Subcutaneous adipose tissue (tissue), 4 donors: Measurements from ENCODE around the gene IBA57. TPM values are rescaled to one million over a fixed set of nuclear protein-coding genes. Genes with fewer than 3 reads are reported as not detected.

Experiments used
- total RNA-seq, 4 donors: library from RNA; depleted of rRNA; stranded (reverse); fragments of >200 nt; gene quantifications; one replicate each; pipeline ENCODE4 v1.1.0, GENCODE V29; 2016
- TF ChIP-seq, protein P1 (sequence below): fragments of 450-650 bp; IDR thresholded peaks from one replicate; pipeline ENCODE4 v1.5.1; 2016; ENCODE audit warnings: low read depth, mild to moderate bottlenecking, control low read depth, antibody characterized with exemption, moderate library complexity

IBA57 gene
- total RNA-seq, 4 donors from 2014 or later: 2.8 to 9.0 (median 4.4) TPM

DNA sequence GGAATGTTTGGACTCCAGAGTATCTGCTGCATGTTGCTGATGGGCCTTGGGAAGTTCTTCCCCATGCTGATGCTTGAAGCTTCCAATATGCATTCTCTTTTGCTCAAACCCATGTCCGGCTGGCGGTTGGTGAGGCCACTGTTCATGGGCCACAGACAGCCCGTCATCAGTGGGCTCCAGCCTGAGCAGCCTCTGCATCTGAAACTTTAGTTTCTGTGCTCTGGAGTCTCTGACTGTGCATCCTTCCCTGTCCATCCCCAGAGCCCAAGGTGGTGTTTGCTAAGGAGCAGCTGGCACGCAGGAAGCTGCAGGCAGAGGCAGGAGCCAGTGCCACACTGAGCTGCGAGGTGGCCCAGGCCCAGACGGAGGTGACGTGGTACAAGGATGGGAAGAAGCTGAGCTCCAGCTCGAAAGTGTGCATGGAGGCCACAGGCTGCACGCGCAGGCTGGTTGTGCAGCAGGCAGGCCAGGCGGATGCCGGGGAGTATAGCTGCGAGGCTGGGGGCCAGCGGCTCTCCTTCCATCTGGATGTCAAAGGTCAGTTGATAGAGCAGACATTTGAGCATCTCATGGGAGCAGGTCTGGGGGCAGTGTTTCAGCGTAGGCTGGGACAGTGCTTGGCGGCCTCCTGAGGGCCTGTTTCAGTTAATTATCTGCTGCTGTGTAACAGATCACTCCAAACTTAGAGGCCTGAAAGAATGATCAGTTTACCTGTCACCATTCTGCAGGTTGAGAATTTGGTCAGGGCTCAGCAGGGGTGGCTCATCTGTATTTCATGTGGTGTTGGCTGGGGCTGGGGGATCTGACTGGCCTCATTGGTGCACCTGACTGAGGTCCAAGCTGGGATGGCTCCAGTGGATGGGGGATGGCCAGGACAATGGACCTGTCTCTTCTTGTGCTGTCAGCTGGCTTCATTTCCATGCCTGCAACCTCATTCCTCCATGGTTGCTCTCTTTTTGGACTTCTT is 58.9 kb downstream of the IBA57 start:
- TF ChIP-seq, protein P1, sequence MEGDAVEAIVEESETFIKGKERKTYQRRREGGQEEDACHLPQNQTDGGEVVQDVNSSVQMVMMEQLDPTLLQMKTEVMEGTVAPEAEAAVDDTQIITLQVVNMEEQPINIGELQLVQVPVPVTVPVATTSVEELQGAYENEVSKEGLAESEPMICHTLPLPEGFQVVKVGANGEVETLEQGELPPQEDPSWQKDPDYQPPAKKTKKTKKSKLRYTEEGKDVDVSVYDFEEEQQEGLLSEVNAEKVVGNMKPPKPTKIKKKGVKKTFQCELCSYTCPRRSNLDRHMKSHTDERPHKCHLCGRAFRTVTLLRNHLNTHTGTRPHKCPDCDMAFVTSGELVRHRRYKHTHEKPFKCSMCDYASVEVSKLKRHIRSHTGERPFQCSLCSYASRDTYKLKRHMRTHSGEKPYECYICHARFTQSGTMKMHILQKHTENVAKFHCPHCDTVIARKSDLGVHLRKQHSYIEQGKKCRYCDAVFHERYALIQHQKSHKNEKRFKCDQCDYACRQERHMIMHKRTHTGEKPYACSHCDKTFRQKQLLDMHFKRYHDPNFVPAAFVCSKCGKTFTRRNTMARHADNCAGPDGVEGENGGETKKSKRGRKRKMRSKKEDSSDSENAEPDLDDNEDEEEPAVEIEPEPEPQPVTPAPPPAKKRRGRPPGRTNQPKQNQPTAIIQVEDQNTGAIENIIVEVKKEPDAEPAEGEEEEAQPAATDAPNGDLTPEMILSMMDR: no peak

DNA sequence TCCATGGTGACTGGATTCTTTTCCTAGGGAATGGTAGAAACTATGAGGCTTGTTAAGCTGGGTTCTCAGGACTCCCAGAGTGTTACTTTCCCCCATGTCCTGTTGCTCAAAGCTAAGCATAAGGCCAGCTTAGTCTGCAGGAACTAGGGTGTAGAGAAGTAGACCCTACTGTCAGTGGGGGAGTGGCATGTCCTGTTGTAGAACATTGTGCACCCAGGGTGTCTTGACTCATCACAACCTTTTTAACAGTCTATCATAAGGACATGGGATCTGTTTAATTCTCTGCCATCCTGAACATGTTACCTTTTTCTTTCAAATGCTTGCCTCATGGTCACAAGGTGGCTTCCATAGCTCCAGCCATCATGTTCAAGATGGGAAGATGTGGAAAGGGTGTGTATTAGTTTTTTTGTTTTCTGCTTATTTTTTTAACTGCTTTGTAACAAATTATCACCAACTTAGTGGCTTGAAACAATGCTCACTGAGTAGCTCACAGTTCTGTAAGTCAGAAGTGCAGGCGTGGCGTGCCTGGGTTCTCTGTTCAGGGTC is 59.6 kb downstream of the IBA57 start:
- TF ChIP-seq, protein P1: no peak

DNA sequence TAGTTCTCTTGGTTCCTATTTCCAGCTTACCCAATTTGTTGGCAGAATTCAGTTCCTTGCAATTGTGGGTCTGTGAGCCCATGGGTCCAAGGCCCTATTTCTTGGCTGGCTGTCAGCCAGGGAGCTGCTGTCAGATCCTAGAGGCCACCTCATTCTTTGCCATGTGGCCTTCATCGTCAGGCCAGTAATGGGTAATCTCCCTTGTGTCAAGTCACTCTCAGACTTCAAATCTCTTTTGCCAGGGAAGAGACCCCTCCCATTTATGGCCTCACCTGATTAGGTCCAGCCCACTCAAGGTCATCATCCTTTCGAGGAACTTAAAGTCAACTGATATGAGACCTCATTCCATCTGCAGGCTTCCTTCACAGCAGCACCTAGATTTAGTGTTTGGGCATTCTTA is 60.1 kb downstream of the IBA57 start:
- TF ChIP-seq, protein P1: no peak

DNA sequence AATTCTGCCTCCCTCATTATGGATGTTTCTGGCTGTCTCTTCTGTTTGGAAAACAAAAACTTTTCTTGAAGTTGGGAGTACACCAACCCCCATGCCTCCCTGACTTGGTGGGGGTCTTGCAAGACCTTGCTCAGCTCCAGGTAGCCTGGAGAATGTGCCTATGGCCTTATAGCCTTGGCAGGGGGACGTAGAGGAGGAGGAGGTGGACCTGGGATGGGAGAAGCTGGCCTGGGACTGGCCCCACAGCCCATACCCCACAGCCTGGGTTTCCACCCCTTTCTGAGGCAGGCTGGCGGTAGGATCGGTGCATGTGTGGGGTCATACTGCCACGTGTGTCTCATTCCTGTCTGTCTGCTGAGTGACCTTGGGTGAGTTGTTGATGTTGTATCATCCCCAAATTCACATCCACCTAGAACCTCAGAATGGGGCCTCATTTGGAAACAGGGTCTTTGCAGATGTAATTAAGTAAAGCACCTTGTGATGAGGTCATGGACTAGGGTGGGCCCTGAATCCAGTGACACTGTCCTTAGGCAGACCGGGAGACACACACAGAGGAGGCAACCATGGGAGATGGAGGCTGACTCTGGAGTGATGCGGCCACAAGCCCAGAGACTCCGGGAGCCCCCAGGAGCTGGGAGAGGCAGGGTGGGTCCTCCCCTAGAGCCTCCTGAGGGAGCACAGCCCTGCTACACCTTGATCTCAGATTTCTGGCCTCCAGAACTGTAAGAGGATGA is 60.7 kb downstream of the IBA57 start:
- TF ChIP-seq, protein P1: no peak

DNA sequence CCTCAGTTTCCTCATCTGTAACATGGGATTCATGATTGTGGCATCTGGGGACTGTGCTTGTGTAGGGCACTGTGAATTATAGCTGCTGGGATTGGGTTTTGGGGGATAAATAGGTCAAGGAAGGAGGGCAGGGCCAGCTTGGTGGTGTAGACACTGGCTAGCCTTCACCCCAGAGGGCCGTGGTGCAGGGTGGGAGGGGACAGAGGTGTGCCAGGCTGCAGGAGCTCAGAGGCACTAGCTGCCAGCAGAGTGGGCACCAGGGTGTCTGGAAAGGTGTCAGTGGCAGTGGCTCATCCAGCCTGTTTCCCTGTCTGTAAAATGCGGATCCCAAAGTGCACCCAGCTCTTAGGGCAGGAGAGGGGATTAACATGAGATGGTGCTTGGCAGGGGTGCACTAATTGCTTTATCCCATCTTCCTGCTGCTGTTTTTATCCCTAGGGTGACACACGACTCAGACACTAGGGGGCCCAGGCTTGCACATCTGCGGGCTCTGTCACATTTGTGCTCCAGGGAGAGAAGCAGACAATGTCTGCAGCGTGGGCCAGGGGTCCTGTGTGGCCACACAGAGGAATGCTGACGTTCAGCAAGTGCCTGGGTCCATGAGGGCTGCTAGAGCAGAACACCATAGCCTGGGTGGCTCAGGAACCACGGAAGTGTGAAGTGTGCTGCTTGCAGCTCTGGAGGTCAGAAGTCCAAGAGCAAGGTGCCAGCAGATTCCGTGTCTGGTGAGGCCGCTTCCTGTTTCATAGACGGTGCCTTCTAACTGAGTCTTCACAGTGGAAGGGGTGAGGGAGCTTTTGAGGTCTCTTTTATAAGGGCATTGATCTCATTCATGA is 61.6 kb downstream of the IBA57 start:
- TF ChIP-seq, protein P1: no peak

DNA sequence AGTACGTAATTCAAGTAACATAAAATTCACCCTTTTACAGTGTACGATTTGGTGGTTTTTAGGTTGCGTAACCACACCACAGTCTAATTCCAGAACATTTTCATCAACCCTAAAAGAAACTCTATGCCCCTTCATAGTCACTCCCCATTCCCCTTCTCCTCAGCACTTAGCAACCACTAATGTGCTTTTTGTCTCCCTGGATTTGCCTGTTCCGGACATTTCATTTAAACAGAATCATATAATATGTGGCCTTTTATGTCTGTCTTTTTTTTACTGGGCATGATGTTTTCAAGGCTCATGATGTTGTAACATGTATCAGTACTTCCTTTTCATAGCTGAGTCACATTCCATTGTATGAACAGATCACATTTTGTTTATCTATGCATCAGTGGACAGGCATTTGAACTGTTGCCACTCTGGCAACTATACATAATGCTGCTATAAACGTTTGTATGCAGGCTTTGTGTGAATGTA is 63.0 kb downstream of the IBA57 start:
- TF ChIP-seq, protein P1: no peak
